Fibroblast of the conjunctiva (primary cell): Measurements from ENCODE around the gene SF3B4.
A peak's percentile ranks its signal among the peaks of the same experiment; 100 is the strongest.
"Not testable (repeated sequence)": the region's sequence is repeated elsewhere in the genome, so short reads cannot be mapped to it uniquely, and the experiment has no call there.

Experiments used
- DNase-seq: peaks from one replicate; pipeline ENCODE4 v3.0.0-alpha.2; 2010; ENCODE audit warnings: low read depth

SF3B4 gene

GRCh38 chr1:149887456-149888246 is 40.0 kb downstream of the SF3B4 start:
- DNase-seq, result peak; percentile 99

- DNase-seq, result not testable (repeated sequence)
Measured at GRCh38 chr1:149887196-149887455, 40.5 kb downstream of the SF3B4 start.

- DNase-seq, result peak; percentile 100
Measured at GRCh38 chr1:149886396-149887195, 41.0 kb downstream of the SF3B4 start.

GRCh38 chr1:149886121-149886395 is 41.5 kb downstream of the SF3B4 start:
- peak; percentile 3 for DNase-seq

DNA sequence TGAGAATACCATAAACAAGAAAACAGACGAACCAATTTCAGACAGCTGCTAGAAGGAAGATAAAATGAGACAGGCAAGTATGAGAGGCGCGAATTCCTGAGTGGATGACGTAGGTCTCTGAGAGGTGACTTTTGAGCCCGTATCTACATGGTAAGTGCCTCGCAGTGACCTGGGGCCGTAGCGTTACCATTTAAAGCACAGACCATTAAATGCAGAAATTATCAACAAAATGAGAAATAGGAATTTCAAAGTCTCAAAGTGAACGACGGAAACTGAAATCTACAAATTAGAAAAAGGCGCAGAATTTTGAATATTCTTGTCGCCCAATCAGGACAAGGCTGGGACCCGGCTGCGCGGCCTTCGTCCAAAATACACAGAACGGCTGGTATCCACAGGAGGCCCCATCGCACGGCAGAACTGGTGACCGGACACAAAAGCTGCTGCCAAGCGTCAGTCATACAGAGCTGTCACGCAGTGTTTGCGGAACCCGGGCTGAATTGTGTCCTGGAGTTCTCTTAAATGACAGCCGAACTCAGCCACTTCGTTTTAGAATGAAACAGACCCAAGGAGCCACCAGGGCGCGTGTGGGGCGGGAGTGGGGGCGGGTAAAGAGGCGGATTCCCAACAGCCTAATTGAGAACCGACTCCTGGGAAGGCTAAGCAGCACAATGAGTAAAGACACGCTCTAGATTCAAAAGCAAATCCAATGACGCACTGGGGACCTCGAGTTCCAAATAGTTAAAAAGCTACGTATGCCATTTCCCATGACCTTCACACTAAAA is 42.1 kb downstream of the SF3B4 start:
- DNase-seq, result peak; percentile 77

GRCh38 chr1:149884433-149885338 is 42.9 kb downstream of the SF3B4 start:
- DNase-seq, result peak; percentile 14

- no peak for DNase-seq
Measured at GRCh38 chr1:149883598-149884247, 43.9 kb downstream of the SF3B4 start.

- DNase-seq, result no peak
Measured at GRCh38 chr1:149881876-149882275, 45.7 kb downstream of the SF3B4 start.

DNA sequence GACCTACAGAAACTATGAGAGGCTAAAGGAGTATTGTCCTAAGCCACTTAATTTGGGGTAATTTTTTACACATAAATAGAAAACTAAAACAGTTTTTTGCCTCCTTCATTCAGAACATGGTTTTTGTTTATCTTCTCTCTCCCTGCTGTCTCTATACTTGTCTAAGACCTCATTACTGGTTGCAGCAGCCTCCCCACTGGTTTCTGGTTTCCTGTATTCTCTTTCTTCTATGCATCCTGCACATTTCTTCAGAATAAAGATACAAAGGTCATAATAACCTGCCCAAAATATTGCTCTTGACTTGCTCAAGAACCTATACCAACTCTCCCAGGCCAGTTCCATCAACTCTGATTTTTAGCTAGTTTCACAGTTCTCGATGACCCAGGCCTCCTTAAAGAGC is 48.0 kb downstream of the SF3B4 start:
- no peak for DNase-seq

- DNase-seq, result no peak
Measured at GRCh38 chr1:149877211-149877946, 50.2 kb downstream of the SF3B4 start.
